Measurements from ENCODE around the gene PDXK.

DNA sequence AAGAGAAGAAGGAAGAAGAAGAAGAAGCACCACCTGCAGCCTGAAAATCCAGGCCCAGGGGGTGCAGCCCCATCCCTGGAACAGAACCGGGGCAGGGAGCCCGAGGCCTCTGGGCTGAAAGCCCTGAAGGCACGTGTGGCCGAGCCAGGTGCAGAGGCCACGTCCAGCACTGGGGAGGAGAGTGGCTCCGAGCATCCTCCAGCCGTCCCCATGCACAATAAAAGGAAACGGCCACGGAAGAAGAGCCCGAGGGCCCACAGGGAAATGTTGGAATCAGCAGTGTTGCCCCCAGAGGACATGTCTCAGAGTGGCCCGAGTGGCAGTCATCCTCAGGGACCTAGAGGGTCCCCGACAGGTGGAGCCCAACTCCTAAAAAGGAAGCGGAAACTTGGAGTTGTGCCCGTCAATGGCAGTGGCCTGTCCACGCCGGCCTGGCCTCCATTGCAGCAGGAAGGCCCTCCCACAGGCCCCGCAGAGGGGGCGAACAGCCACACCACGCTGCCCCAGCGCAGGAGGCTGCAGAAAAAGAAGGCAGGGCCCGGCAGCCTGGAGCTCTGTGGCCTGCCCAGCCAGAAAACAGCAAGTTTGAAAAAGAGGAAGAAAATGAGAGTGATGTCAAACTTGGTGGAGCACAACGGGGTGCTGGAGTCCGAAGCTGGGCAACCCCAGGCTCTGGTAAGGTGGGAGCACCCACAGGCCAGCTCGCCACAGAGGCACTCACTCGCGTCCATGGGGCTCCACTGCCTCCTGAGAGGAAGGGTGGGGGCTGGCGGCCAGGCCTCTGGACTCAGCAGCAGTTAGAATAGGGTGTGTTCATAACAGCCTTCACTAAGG, 31.1 kb upstream of the PDXK start:
- TF ChIP-seq POLR2A (IDR thresholded peaks at IDR 0.05; ENCODE audit: low read length) (no peak), GATA1 (IDR thresholded peaks at IDR 0.05; ENCODE audit: low read depth, low read length) (no peak)

Data from erythroblast (primary cell).